OCI-LY1 (cell line): Measurements from ENCODE around the gene P2RY14.

ENCODE experiments used
- EZH2 ChIP-seq: fragments of 200-600 bp; sonication (generic), shearing (Covaris generic); IDR thresholded peaks from 2 replicates; pipeline ENCODE4 v1.8.0; 2017; ENCODE audit warnings: borderline replicate concordance, mixed run types, mild to moderate bottlenecking, antibody characterized with exemption, low read length, moderate library complexity, mixed read lengths
- TF ChIP-seq, protein P1 (sequence below): fragments of 200-600 bp; sonication (generic), shearing (Covaris generic); IDR thresholded peaks from 2 replicates; pipeline ENCODE4 v1.5.1; 2017; ENCODE audit warnings: mild to moderate bottlenecking, antibody characterized with exemption, low read length, moderate library complexity, mixed read lengths

- TF ChIP-seq, protein P1, sequence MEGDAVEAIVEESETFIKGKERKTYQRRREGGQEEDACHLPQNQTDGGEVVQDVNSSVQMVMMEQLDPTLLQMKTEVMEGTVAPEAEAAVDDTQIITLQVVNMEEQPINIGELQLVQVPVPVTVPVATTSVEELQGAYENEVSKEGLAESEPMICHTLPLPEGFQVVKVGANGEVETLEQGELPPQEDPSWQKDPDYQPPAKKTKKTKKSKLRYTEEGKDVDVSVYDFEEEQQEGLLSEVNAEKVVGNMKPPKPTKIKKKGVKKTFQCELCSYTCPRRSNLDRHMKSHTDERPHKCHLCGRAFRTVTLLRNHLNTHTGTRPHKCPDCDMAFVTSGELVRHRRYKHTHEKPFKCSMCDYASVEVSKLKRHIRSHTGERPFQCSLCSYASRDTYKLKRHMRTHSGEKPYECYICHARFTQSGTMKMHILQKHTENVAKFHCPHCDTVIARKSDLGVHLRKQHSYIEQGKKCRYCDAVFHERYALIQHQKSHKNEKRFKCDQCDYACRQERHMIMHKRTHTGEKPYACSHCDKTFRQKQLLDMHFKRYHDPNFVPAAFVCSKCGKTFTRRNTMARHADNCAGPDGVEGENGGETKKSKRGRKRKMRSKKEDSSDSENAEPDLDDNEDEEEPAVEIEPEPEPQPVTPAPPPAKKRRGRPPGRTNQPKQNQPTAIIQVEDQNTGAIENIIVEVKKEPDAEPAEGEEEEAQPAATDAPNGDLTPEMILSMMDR: no peak
- TF ChIP-seq EZH2: no peak
These were observed 40.6 kb upstream of the P2RY14 start for GRCh38 chr3:151318991-151319390.
